ENCODE measurements around the gene SOX9. TPM values are rescaled to one million over a fixed set of nuclear protein-coding genes. Genes with fewer than 3 reads are reported as not detected.

Gene SOX9
- total RNA-seq, 1 experiment from 2014 or later: 119 TPM

- intact Hi-C loops (cut with micrococcal nuclease): loop anchor here (1.0 to 10.0 kb wide), 6 partner anchors 24 to 338 kb away; no protein-coding TSS in a partner anchor
- Histone ChIP-seq H3K9ac (ENCODE audit: low read length) (peak overlapping the region; percentile 93; the same call in 1 of the 2 replicates), H3K27me3 (ENCODE audit: low read length) (no peaks in the 10 kb centered on the region), H3K27ac (ENCODE audit: low read length) (peak overlapping the region; percentile 66), H3K4me1 (ENCODE audit: insufficient read depth, low read length) (peaks cover 39% of the 10 kb centered on the region), H3K4me3 (ENCODE audit: low read length) (no peak overlapping the region), H3K79me2 (ENCODE audit: low read length) (peaks cover 34% of the 10 kb centered on the region), H2AFZ (ENCODE audit: low read length) (no peak overlapping the region), H3K36me3 (ENCODE audit: low read depth, low read length) (peaks cover 30% of the 10 kb centered on the region), H3K9me3 (ENCODE audit: low read length) (no peaks in the 10 kb centered on the region), H3F3A (ENCODE audit: low read length, unreplicated experiment) (peaks cover 25% of the 10 kb centered on the region), H3K4me2 (ENCODE audit: low read length) (peak overlapping the region; percentile 87), H4K20me1 (ENCODE audit: low read length) (peaks cover 35% of the 10 kb centered on the region), H3K9me2 (replicated peaks; ENCODE audit: low read length) (no peaks in the 10 kb centered on the region)
- ChIA-PET CTCF (no interaction called here), POLR2A (ENCODE audit: unreplicated experiment) (interaction anchor here (0.6 to 0.7 kb wide), 5 partner anchors 263 to 798 kb away, joined by 3 to 8 read pairs (median 4); no protein-coding TSS in a partner anchor)
- ATAC-seq (peak; percentile 44), DNase-seq (peak; percentile 91)
- no TSS peak for BruUV-seq (replicated peaks)
- TF ChIP-seq CTCF (conservative IDR thresholded peaks at IDR 0.05; ENCODE audit: low read depth, low read length) (0 out of 2 replicates have a peak, but pooled peaks have one; percentile 15), EZH2 (IDR thresholded peaks at IDR 0.05; ENCODE audit: low read length, unreplicated experiment) (no peak), EZH2phosphoT487 (IDR thresholded peaks at IDR 0.05; ENCODE audit: borderline replicate concordance, low read length) (no peak)
These were observed 6.0 kb downstream of the SOX9 start for GRCh38 chr17:72126575-72127486.

GRCh38 chr17:72128039-72128438, 7.2 kb downstream of the SOX9 start:
- intact Hi-C loops (cut with micrococcal nuclease): loop anchor here (10.0 kb wide), 1 partner anchor 117 kb away; no protein-coding TSS in a partner anchor
- Histone ChIP-seq H3K4me1 (ENCODE audit: insufficient read depth, low read length) (peaks cover 39% of the 10 kb centered on the region), H3K4me3 (ENCODE audit: low read length) (no peak overlapping the region), H3K79me2 (ENCODE audit: low read length) (peaks cover 22% of the 10 kb centered on the region), H3F3A (ENCODE audit: low read length, unreplicated experiment) (peaks cover 25% of the 10 kb centered on the region), H3K27me3 (ENCODE audit: low read length) (no peaks in the 10 kb centered on the region), H2AFZ (ENCODE audit: low read length) (no peak overlapping the region), H3K9me3 (ENCODE audit: low read length) (no peaks in the 10 kb centered on the region), H3K4me2 (ENCODE audit: low read length) (no peak overlapping the region), H3K9me2 (replicated peaks; ENCODE audit: low read length) (no peaks in the 10 kb centered on the region), H3K9ac (ENCODE audit: low read length) (no peak overlapping the region), H3K27ac (ENCODE audit: low read length) (0 out of 2 replicates have a peak overlapping the region, but pooled peaks have one; percentile 66), H3K36me3 (ENCODE audit: low read depth, low read length) (peaks cover 21% of the 10 kb centered on the region), H4K20me1 (ENCODE audit: low read length) (peaks cover 25% of the 10 kb centered on the region)
- TF ChIP-seq EZH2 (IDR thresholded peaks at IDR 0.05; ENCODE audit: low read length, unreplicated experiment): no peak
- TF ChIP-seq EZH2phosphoT487 (IDR thresholded peaks at IDR 0.05; ENCODE audit: borderline replicate concordance, low read length): no peak
- TF ChIP-seq CTCF (conservative IDR thresholded peaks at IDR 0.05; ENCODE audit: low read depth, low read length): no peak
- DNase-seq (no peak), ATAC-seq (no peak)
- BruUV-seq (replicated peaks): no TSS peak
- CTCF ChIA-PET: no interaction called here
- POLR2A ChIA-PET (ENCODE audit: unreplicated experiment): interaction anchor here (0.6 kb wide), 1 partner anchor 306 kb away, joined by 3 read pairs; no protein-coding TSS in a partner anchor

Data from PC-3 (cell line).